GM23248 (cell line): ENCODE results near the gene AHRR.

Source experiments
- EZH2 ChIP-seq: fragments of 200-600 bp; sonication (generic); IDR thresholded peaks from 2 replicates; pipeline ENCODE4 v1.6.1; 2018; ENCODE audit warnings: antibody characterized with exemption, mild to moderate bottlenecking; ENCODE audit not compliant: insufficient read depth, poor library complexity, severe bottlenecking
- EZH2phosphoT487 ChIP-seq: fragments of 200-600 bp; sonication (generic); IDR thresholded peaks from 2 replicates; pipeline ENCODE4 v1.6.1; 2018; ENCODE audit warnings: antibody characterized with exemption, moderate library complexity, mild to moderate bottlenecking, low read depth; ENCODE audit not compliant: insufficient read depth

GRCh38 chr5:403995-404394 is 82.5 kb downstream of the AHRR start:
- TF ChIP-seq EZH2: no peak
- TF ChIP-seq EZH2phosphoT487: no peak
